GM18517 (cell line): ENCODE results near the gene RBBP6.

ENCODE experiments used
- ATAC-seq: cut with Tn5 transposase; IDR thresholded peaks from one replicate; pipeline ENCODE4 v1.9.1; 2021; ENCODE audit warnings: mild to moderate bottlenecking, moderate library complexity; ENCODE audit not compliant: unreplicated experiment

The RBBP6 gene

GRCh38 chr16:24522751-24523150, 16.6 kb upstream of the RBBP6 start:
- no peak for ATAC-seq

- no peak for ATAC-seq
Measured at GRCh38 chr16:24523569-24523968, 15.8 kb upstream of the RBBP6 start.

- no peak for ATAC-seq
Measured at GRCh38 chr16:24524855-24525677, 14.3 kb upstream of the RBBP6 start.

GRCh38 chr16:24525970-24526559, 13.3 kb upstream of the RBBP6 start:
- no peak for ATAC-seq

- no peak for ATAC-seq
Measured at GRCh38 chr16:24526701-24527495, 12.5 kb upstream of the RBBP6 start.

- no peak for ATAC-seq
Measured at GRCh38 chr16:24531166-24531565, 8.2 kb upstream of the RBBP6 start.

- ATAC-seq = no peak
Measured at GRCh38 chr16:24534620-24535019, 4.7 kb upstream of the RBBP6 start.

GRCh38 chr16:24535827-24536226, 3.5 kb upstream of the RBBP6 start:
- ATAC-seq = no peak

GRCh38 chr16:24536671-24537070, 2.7 kb upstream of the RBBP6 start:
- no peak for ATAC-seq

GRCh38 chr16:24537474-24538337, 1.7 kb upstream of the RBBP6 start:
- no peak for ATAC-seq

GRCh38 chr16:24538756-24539294, 541 bp upstream of the RBBP6 start:
- ATAC-seq = peak; percentile 34

GRCh38 chr16:24539850-24540601, 660 bp downstream of the RBBP6 start:
- peak; percentile 36 for ATAC-seq

GRCh38 chr16:24540602-24541210, 1.3 kb downstream of the RBBP6 start:
- ATAC-seq = no peak

GRCh38 chr16:24541233-24541933, 2.0 kb downstream of the RBBP6 start:
- ATAC-seq = no peak

- ATAC-seq = no peak
Measured at GRCh38 chr16:24543949-24544348, 4.6 kb downstream of the RBBP6 start.

- no peak for ATAC-seq
Measured at GRCh38 chr16:24544640-24545039, 5.3 kb downstream of the RBBP6 start.

GRCh38 chr16:24550295-24550694, 10.9 kb downstream of the RBBP6 start:
- ATAC-seq = no peak

- no peak for ATAC-seq
Measured at GRCh38 chr16:24552705-24553246, 13.4 kb downstream of the RBBP6 start.
